GM21786 (cell line): Measurements from ENCODE around the gene CEP131.

ENCODE experiments used
- ATAC-seq: cut with Tn5 transposase; IDR thresholded peaks from one replicate; pipeline ENCODE4 v1.9.1; 2021; ENCODE audit not compliant: unreplicated experiment

Gene CEP131

GRCh38 chr17:81170727-81171494 lies 51.9 kb downstream of the CEP131 start:
- no peak for ATAC-seq

- no peak for ATAC-seq
Measured at GRCh38 chr17:81169870-81170309, 52.9 kb downstream of the CEP131 start.

- no peak for ATAC-seq
Measured at GRCh38 chr17:81167638-81168037, 55.1 kb downstream of the CEP131 start.

- no peak for ATAC-seq
Measured at GRCh38 chr17:81167194-81167524, 55.6 kb downstream of the CEP131 start.

GRCh38 chr17:81166033-81166492 lies 56.7 kb downstream of the CEP131 start, which contains the start of gene AATK:
TSS of gene AATK (minus strand) at chr17:81166221. CDS start at chr17:81165992, 229 bp downstream.
- ATAC-seq: no peak

GRCh38 chr17:81165246-81166032 lies 57.3 kb downstream of the CEP131 start, which contains the start of gene PVALEF:
TSS of gene PVALEF (plus strand) at chr17:81165507. CDS start at chr17:81181227, 15,720 bp downstream.
- no peak for ATAC-seq

- ATAC-seq: no peak
Measured at GRCh38 chr17:81164371-81165245, 58.2 kb downstream of the CEP131 start.

GRCh38 chr17:81163703-81164370 lies 58.9 kb downstream of the CEP131 start:
- ATAC-seq: no peak

GRCh38 chr17:81163051-81163695 lies 59.6 kb downstream of the CEP131 start:
- no peak for ATAC-seq

GRCh38 chr17:81162491-81162890 lies 60.3 kb downstream of the CEP131 start:
- no peak for ATAC-seq

- no peak for ATAC-seq
Measured at GRCh38 chr17:81161972-81162371, 60.8 kb downstream of the CEP131 start.

GRCh38 chr17:81161536-81161935 lies 61.2 kb downstream of the CEP131 start:
- no peak for ATAC-seq

GRCh38 chr17:81160747-81161453 lies 61.9 kb downstream of the CEP131 start:
- ATAC-seq: no peak

GRCh38 chr17:81160306-81160705 lies 62.5 kb downstream of the CEP131 start:
- ATAC-seq: no peak

- no peak for ATAC-seq
Measured at GRCh38 chr17:81159611-81160265, 63.0 kb downstream of the CEP131 start.

GRCh38 chr17:81158688-81159590 lies 63.8 kb downstream of the CEP131 start:
- ATAC-seq: no peak

- ATAC-seq: no peak
Measured at GRCh38 chr17:81157848-81158687, 64.7 kb downstream of the CEP131 start.
